ENCODE measurements around the gene PLXDC2.

The PLXDC2 gene

DNA sequence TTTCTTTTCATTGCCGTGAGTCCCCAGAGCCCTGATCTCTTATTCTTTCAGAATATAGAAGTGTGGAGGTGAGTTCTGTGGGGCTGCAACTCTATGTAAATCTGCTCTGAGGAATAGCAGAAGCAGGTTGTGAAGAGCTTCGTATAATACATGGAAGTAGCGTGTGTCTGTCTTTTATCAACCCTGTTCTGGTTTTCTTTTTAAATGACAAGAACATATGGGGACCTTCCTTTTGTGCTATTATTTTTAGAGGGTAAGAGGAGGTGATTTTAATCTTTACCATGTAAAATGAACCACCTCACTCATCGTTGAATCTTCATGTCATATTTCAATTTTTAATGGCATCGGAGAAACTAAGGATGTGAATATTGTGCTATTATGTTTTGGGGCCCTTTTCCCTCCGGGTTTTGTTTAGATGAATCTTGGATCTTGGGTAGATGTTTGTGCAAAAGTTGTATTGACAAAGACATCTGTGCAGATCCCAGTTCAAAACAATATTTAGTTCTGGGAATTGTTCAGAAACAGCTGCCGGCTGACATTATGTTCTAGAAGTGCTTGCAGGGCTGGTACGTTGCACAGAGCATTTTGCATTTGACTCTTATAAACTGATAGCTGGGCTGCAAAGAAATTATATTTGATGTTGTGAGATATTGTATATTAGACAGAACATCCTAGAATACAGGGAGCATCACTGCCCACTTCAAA is 46.7 kb downstream of the PLXDC2 start:
- DNase-seq, result no peak

DNA sequence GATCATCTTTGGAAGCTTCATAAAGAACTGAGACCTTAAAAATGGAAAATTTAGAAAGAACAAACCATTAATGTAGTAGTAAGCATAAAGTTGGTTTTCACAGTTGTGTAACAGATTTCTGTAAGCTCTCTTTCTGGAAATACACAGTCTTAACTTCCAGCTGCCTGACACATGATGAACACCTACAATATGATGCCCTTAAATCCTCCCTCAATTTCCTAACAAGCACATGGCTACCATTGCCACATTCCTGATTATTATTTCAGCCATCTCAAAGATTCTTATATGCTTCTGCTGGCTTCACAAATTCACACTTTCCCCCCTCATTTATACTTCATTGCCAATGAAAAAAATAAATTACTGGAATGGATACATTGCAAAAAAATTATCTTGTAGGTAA is 49.4 kb downstream of the PLXDC2 start:
- DNase-seq, result no peak

DNA sequence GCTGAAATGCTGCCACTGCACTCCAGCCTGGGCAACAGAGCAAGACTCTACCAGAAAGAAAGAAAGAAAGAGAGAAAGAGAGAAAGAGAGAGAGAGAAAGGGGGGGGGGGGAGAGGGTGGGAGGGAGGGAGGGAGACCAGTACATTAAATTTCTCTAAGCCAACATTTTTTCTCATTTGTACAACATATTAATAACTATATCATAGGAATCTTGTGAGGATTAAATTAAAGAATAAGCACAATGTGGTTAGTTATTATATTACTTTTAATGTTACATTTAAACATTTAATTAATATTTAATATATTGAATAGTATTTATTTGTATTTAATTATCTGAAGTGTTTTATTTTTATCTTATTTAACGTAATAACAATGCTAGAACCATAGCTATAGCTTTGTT is 53.1 kb downstream of the PLXDC2 start:
- no peak for DNase-seq

DNA sequence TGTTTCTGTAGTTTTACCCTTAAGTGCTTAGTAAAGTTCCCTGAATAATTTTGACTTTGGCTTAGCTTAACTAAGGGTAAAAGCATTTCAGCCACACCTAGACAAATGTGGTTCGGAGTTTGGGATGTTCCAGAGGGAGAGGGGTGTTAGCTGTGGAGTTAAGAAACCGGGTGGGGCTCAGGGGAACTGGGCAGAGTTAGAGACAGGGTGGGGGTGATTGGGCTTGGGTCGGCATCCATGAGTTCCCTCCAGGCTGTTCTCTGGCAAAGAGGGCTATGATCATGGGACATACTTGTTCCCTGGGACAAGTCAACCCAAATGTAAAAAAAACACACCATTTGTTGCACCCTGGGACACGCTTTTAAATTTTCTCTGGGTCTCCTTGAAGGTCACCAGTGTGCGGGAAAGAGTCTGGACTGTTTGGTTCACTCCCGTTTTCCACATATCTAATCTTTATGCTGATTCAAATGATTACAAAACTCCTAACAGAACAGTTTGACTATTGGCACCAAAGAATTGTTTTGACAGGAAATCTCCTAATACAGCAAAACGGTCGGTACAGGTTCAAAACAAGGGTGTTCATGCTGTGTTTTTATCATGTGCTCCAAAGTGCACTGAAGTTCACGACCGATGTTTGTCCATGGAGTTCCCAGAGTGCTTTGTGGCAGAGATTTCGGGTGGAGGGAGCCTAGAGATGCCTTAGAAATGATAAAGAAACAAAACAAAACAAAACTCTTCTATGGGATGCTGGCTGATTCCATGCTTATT is 56.5 kb downstream of the PLXDC2 start:
- DNase-seq, result no peak

DNA sequence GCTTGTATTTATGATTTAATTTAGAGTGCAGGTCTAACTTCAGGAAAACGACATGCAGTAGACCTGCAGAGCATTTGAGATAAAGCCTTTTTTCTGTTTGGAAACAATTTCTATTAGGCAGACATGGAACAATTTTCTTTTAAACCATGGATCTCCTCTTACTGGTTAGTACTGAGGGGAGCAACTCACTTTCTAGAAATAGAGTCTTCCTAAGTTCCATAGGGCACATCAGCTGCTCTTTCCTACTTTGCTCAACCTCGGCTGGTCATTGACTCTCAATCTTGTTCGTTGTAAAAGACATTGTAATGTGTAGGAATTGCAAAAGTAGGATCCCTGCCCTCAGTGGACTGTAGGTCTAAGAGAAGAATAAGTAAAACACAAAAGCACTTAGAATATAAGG is 58.0 kb downstream of the PLXDC2 start:
- no peak for DNase-seq

DNA sequence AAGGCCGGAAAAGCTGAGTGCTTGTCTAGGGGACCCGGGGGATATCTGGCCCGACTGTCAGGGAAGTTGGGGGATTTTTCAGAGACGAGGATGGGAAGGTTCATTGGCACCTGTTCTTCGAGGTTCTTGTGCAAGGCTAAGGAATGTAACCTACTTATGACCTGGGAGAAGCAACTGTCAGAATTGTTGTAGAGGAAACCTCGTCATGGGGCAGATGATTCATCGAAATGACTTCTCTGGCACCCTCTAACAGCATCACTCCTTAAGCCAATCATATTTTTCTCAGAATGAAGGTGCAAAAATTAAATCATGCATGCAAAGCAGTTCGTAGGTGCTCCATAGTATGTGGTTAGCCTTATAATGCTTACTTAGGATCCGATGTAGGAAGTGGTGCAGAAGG is 58.6 kb downstream of the PLXDC2 start:
- DNase-seq, result no peak

DNA sequence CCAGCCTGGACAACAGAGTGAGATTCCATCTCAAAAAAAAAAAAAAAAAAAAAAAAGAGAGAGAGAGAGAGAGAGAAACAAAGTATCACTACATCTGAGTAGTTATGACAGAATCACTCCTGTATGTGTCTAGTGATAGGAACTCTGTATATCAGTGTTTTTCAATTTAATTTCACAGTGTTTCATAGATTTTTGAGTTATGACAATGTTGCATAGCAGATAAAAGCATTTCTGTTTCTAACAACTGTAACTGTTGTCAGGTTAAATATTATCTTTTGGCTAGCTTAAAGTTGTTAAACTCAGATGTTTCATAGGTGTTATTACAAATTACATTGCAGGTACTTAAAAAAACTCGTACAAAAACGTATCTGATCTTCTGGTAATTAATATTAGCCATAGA is 60.3 kb downstream of the PLXDC2 start:
- no peak for DNase-seq

DNA sequence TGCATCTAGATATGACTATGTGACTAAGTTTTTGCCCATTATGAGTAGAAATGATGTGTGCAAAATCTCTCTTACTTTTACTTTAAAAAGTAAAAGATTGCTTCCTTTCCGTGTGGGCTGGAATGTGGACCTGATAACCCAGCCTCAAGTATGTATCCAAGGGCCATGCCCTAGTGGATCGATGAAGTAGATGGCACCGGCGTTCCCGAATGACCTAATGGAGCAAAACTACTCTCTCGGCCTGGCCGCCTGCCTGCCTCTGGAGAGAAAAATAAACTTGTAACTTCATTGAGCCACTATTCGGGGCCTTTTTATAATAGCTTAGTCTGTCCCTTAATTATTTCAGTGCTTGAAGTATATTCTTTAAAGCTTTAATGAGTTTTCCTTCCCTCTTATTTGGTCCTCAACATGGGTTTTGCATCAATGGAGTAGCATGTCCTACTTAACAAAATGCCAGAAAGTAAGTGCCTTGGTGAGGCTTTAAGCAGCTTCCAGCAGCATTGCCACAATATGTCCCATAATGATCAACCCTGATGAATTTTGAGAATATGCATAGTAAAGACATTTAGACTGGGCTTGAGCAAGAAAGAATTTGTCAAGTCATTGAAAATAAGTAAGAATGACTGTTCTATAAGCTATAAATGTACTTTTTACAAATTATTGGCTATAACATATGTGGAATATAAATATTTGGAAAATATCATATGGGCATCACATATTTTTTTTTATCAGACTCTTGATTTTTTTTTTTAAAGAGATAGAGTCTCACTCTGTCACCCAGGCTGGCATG is 61.4 kb downstream of the PLXDC2 start:
- no peak for DNase-seq

DNA sequence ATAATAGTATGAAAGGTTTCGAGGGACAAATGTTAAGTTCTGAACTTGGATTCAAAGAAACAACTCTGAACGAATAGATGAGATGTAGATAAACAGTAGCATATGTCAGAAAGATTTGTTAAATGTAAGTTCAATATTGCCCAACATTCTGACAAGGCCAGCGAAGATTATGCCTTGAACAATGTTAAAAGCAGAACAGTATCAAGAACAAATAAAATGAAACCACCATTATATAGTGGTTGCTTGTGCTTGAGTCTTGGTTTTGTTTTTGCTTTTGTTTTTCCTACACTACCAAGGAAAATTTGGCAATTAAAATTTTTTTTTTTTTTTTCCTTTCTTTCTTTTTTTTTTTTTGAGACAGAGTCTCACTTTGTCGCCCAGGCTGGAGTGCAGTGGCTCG is 66.4 kb downstream of the PLXDC2 start:
- no peak for DNase-seq

DNA sequence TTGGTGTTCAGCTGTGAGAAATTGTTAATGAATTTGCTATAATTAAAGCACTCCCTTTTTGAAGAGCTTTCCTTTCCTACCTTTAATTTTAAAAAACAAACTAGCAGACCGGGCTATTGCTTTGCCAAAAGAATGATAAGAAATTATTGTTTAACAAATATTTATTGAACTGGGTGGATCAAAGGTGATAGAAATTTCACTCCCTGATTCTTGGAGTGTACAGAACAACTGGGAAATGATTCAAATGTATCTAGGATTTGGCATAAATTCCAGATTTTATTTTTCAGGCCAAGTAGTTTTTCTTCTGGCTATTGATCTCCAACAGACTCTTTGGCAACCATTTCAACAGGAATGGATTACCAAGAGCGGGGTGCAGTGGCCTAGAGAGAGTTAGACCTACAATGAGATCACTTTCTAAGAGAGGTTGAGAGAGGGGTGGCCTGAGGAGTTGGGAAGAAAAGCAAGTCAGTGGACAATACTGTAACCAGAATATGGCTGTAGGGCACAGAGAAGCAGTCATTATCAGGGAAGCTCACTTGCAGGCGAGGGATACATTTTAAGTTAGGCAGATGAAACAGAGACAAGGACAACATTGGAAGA is 71.9 kb downstream of the PLXDC2 start:
- DNase-seq, result no peak

DNA sequence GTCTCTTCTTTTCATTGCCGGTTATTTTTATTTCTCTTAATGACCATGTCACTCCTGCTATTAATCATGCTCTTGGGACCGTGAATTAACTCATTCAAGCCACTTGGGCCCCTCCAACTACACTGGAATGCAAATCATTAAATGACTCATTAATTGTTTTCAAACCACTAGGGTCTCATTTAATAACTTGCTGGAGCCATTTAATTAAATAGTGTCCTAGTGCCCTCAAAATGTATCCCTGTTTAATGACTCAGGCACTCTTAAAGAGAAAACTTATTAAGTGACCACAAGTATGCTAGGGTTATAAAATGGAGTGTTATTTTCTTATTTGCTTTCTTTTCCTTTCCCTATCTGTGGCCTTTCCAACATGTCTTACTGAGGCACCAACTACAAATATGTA is 73.0 kb downstream of the PLXDC2 start:
- DNase-seq, result no peak

DNA sequence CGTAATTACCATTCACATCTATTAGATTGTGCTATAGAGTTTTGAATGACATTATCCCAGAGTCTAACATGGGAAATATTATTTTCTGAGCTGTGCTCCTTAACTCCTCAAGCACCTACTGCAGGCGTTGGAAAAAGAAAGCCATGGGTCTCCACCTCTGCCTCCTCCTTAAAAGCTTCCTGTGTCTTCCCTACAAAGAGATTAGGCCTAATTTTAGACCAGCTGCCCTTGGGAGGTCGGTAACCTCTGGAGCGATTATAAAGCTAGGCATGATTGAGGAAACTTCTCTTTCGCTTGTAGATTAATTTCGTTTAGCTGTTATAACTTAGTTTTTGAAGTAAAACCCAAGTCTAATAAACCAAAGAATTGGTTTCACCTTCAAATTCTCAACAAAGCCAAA is 75.2 kb downstream of the PLXDC2 start:
- DNase-seq, result no peak

DNA sequence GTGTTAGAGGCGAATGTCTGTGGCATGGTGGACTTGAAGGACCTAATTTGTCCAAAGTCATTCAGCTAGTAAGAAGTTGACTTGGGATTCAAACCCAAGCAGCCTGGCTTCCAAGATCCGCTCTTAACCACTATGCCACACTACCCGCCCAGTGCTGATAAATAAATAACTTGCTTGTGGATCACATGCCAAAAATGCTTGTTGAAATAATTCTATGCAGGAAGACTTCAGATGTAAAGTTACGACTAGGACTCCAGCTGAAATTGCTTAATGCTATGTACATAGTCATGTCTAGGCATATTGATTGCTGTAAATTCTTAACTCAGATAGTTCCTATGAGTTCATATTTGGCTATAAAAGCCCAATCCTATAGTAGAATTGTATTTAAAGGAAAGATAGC is 76.0 kb downstream of the PLXDC2 start:
- DNase-seq, result no peak

DNA sequence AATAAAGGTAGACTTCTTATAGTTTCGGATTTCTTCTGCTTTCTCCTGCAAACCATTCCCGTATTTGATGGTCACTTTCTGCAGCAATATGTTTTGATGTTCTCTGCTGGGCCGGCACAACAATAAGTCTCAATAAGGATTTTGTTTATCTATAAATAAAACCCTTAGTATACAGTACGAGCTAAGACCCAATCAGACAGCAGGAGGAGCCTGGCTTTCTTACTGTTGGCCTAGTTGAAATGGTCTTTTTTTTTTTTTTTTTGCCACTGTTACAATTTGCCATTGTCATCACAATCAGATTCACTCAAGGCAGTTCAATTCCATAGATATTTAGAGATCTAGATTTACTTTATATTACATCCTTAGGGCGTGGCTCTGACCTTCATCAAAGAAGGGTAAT is 76.4 kb downstream of the PLXDC2 start:
- no peak for DNase-seq

DNA sequence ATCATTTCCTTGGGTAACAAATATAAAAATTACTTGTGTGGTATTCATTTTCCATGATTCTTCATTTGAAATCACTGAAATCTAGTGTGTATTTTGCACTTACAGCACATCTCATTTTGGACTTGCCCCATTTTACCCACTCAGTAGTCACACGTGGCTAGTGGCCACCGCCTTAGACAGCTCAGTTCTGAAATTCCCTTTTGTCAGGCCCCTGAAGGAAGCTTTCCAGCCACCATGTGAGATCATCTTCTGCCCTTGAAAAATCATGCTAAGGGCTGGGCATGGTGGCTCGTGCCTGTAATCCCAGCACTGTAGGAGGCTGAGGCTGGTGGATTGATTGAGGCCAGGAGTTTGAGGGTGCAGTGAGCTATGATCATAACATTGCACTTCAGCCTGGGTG is 79.3 kb downstream of the PLXDC2 start:
- DNase-seq, result no peak

DNA sequence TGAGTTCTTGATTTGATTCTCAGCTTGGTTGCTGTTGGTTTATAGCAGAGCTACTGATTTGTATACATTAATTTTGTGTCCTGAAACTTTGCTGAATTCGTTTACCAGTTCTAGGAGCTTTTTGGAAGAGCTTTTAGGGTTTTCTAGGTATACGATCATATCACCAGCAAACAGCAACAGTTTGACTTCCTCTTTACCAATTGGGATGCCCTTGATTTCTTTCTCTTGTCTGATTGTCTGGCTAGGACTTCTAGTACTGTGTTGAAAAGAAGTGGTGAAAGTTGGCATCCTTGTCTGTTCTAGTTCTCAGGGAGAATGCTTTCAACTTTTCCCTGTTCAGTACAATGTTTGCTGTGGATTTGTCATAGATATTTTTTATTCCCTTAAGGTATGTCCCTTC is 86.2 kb downstream of the PLXDC2 start:
- no peak for DNase-seq

DNA sequence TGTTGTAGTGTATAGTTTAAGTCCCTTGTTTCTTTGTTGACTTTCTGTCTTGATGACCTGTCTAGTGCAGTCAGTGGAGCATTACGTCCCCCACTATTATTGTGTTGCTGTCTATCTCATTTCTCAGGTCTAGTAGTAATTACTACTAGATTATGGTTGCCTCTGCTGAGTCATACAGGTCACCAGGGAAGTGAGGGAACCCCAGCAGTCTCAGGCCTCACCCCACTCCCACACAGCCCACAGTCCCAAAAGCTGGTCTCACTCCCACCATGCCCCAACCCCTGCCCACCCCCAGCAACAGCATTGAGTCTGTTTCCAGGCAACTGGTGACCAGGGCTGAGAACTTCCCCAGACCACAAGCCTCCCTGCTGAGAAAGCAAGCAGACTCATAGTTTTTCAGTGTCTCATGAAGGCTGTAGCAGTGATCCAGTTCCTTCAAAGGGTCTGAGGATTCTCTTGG is 88.0 kb downstream of the PLXDC2 start:
- DNase-seq, result no peak

DNA sequence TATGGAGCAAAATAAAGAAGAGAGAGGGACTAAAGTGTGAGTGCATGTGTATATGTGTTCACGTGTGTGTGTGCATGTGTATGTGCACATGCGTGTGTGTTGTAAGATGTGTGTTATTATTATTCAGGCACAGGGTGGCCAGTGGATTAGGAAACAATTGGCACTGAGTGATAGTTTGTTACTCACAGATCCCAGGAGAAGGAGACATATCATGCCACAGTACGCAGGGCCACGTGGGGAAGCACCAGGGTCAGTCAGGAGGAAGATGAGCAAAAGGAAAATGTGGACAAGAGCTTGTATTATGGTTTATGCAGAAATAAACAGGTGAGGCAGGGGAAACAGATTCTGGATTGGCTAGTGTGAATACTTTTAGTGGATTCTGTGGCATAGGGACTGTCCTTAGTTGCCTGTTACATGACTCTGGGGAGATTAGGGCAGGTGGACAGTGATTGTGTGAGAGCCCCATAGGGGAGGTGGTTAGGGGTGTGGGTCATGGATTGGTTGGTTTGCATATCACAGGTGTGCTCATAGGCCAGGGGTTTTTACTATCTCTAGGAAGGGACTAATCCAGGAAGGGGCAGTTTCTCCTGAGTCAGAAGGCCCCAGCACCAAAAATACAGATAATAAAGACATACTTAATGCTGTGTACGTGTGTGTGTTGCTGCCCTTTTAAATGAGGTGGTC is 90.0 kb downstream of the PLXDC2 start:
- no peak for DNase-seq

DNA sequence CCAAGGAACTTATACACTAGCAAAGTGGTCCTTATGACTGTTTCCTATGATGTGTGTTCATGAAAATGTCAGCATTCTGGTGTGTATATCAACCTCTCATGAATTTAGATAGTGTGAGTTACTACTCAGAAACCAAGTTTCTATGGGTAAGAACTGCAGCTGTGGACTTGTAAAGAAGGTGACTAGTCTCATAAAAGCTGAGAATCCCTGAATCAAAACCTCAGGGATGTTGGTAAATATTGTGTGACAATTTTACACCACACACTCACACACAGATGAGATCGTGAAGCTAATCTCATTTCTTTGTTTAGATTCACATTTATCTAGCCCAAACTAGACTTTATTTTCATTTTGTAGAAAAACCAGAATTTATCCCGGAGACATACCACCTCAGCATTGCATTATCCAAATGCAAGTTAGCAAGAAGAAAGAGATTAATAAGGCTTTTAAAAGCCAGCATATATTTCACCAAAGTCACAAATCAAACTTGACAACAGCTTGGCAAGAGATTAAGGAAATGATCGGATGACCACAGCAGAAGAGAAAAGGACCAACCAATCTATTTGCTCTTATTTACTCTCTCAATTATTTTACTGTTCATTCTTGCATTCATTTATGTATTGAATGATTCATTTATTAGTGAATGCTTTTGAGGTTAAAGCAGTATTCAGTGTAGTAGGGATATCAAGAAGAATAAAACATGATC is 92.9 kb downstream of the PLXDC2 start:
- DNase-seq, result no peak

DNA sequence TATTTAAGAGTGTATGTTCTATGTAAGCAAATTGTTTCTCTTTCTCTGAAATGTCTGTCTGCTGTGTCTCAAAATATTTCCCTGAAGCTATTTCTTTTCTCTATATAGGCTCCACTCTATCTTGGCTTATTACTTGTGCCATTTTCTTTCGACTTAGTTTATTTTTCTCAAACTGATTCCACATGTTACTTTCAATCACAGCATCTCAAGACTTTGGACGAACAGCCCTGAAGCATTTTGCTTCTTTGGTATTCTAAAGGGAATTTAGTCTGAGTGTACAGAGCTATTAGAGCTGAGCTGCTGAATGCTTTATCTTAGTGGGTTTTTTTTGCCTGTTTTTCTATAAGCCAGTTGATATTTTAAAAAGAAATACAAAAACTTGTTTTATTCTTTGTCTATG is 95.7 kb downstream of the PLXDC2 start:
- no peak for DNase-seq

DNA sequence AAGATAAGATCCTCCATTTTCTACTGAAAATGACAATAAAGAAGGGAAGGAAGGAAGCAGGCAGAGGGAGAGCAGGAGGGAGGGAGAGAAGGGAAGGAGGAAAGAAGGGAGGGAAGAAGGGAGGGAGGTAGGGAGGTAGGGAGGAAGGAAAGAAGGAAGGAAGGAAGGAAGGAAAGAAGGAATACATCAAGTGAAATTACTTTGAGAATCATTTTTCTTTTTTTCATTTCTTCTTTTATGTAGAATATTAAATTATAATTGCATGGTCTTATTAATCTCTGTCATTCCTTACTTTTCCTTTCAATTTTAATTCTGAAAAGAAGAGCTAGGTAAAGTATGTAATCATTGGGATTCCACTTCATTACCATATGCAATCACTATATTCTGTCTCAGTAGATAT is 97.8 kb downstream of the PLXDC2 start:
- no peak for DNase-seq

DNA sequence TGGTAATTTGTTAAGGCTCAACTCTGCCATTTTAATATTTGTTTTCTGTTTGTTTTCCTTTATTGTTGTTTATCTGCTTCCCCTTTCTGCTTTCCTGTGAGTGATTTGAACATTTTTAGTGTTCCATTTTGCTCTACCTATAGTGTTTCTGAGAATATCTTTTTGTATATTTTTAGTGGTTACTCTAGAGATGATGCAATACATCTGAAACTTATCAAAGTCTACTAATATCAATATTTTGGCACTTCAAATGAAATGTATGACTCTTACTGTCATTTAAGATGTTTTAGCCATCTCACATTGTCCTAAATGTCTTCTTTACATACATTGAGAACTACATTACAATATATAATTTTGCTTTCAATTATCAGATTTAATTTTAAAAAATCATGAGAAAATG is 98.9 kb downstream of the PLXDC2 start:
- no peak for DNase-seq

All from activated CD4-positive, alpha-beta T cell treated with anti-CD3 and anti-CD28 coated beads, Interleukin-2, amount 50 U/mL, for 16 hours (primary cell).